COR-L47 (cell line): ENCODE measurements around the gene CCDC187.

ENCODE experiments used
- DNase-seq: peaks from one replicate; lab custom pipeline; 2025; lab: John Stamatoyannopoulos, UW

Gene CCDC187

GRCh38 chr9:136339173-136339957 is 35.5 kb upstream of the CCDC187 start:
- no peak for DNase-seq

GRCh38 chr9:136338511-136338910 is 34.6 kb upstream of the CCDC187 start:
- no peak for DNase-seq

- DNase-seq = no peak
These were observed 33.8 kb upstream of the CCDC187 start for GRCh38 chr9:136337416-136338395.

GRCh38 chr9:136336881-136337280 is 33.0 kb upstream of the CCDC187 start:
- DNase-seq = no peak

- DNase-seq = no peak
These were observed 32.4 kb upstream of the CCDC187 start for GRCh38 chr9:136336156-136336870.

GRCh38 chr9:136335296-136336155 is 31.6 kb upstream of the CCDC187 start:
- DNase-seq = no peak

GRCh38 chr9:136334541-136334940 is 30.6 kb upstream of the CCDC187 start:
- no peak for DNase-seq

GRCh38 chr9:136333486-136333885 is 29.6 kb upstream of the CCDC187 start:
- DNase-seq = no peak

- no peak for DNase-seq
These were observed 29.2 kb upstream of the CCDC187 start for GRCh38 chr9:136333045-136333444.

- no peak for DNase-seq
These were observed 28.6 kb upstream of the CCDC187 start for GRCh38 chr9:136332482-136332983.

GRCh38 chr9:136331556-136332481 is 27.9 kb upstream of the CCDC187 start:
- DNase-seq = no peak

GRCh38 chr9:136331030-136331429 is 27.1 kb upstream of the CCDC187 start:
- DNase-seq = no peak

- DNase-seq = no peak
These were observed 26.6 kb upstream of the CCDC187 start for GRCh38 chr9:136330406-136330990.

- DNase-seq = no peak
These were observed 25.9 kb upstream of the CCDC187 start for GRCh38 chr9:136329636-136330405.

- DNase-seq = no peak
These were observed 25.3 kb upstream of the CCDC187 start for GRCh38 chr9:136329211-136329627.

GRCh38 chr9:136328622-136329041 is 24.7 kb upstream of the CCDC187 start:
- no peak for DNase-seq

- peak; percentile 53 for DNase-seq
These were observed 24.2 kb upstream of the CCDC187 start for GRCh38 chr9:136328011-136328621.

GRCh38 chr9:136327304-136327974 is 23.5 kb upstream of the CCDC187 start, which contains the start of gene GPSM1:
GPSM1 (plus strand) TSS chr9:136327539; CDS start chr9:136327696, 157 bp downstream.
- DNase-seq = no peak
